NCI-H1930 (cell line): ENCODE results near the gene MED22.
"Not testable (repeated sequence)": the region's sequence is repeated elsewhere in the genome, so short reads cannot be mapped to it uniquely, and the experiment has no call there.

ENCODE experiments used
- DNase-seq, 2 experiments: peaks; one replicate each; lab custom pipeline; 2025; lab: John Stamatoyannopoulos, UW

MED22 gene

GRCh38 chr9:133334888-133335287 is 13.0 kb downstream of the MED22 start:
- DNase-seq: not testable (repeated sequence)

GRCh38 chr9:133334161-133334560 is 13.8 kb downstream of the MED22 start:
- DNase-seq: no peak

DNA sequence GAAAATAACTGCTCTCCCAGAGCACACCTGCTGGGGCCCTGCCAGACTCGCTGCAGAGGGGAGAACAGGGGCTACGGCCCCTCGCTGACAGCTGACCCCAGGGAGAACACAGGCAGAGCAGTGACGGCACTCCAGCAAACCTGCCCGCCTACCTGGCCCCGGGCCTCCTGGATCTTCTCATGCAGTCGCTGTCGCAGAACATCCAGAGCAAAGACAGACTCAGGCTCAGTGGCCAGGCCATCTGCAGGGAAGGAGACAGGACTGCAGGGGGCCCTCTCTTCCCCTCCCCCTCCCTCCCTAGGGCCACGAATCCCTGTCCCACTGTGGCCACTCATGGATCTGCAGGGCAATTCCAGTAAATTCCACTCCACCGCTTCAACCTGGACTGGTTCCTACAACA is 14.4 kb downstream of the MED22 start:
- no peak for DNase-seq

- no peak for DNase-seq
These were observed 14.9 kb downstream of the MED22 start for GRCh38 chr9:133333011-133333410.

DNA sequence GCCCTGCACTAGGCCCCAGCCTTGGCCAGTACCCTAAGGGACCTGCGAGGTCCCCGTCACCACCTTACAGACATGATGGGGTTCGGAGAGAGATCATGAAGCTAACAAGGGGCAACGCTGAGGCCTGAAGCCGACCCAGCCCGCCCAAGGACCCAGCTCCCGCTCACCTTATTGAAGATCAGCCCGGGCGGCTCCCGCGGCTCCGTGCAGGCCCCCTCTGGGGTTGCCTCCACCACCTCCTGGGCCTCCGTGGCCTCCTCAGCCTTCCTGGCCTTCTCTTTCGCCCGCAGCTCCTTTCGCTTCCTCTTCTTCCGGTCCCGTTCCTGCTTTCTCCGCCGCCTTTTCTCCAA is 15.6 kb downstream of the MED22 start:
- DNase-seq: no peak

- no peak for DNase-seq
These were observed 16.1 kb downstream of the MED22 start for GRCh38 chr9:133331641-133332380.

GRCh38 chr9:133331221-133331620 is 16.7 kb downstream of the MED22 start:
- no peak for DNase-seq

DNA sequence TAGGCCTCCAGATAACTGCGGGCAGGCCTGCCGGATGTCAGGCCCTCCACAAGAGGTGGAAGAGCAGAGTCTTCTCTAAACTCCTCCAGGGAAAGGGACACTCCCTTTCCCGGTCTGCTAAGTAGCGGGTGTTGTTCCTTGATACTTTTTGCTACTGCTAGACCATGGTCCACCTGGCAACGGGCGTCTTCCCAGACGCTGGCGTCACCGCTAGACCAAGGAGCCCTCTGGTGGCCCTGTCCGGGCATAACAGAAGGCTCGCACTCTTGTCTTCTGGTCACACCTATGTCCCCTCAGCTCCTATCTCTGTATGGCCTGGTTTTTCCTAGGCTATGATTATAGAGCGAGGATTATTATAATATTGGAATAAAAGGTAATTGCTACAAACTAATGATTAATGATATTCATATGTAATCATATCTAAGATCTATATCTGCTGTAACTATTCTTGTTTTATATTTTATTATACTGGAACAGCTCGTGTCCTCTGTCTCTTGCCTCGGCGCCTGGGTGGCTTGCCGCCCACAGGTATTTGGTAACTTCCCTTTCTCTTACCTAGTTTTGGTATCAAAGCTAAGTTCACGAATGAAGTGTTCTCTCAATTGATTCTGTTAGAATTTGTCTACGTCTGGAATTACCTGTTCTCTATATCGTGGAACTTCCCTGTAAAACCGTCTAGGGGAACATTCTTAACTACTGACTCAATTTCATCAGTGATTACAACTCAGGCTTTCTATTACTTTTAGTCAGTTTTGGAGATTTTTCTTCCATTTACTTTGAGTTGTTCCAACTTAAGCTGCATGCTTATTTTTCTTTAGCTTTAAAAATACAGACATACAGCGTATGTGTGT is 18.4 kb downstream of the MED22 start:
- DNase-seq: peak in 1 of 2 experiments; percentile 19

DNA sequence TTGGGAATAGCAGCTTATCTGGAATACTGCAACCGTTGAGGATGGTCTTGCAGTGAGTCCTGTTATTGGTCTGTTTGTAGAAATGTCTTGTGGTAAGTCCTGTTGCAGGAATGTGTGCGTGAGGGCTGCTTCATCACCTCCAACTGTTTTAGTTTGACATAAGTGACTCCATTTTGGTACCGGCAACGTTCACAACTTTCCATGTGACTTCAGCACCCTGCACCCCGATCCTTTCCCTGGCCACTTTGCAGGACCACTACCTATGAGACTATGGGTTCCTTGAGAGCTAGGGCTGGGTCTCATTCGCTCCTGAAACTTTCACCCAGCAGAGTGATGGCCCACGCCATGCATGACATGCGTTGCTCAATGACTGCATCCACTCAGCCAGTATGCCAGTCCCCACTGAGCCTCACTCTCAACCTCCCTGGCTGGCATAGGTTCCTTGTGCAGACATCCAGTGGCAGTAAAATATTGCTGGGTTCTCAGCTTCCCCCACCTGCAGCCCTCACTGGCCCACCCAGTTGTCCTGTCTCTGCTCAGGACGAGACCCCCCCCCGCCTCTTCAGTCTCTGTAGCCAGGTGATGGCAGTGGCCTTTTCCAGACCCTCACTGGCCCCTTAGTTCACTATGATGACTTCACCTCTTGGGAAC is 20.0 kb downstream of the MED22 start:
- no peak for DNase-seq

DNA sequence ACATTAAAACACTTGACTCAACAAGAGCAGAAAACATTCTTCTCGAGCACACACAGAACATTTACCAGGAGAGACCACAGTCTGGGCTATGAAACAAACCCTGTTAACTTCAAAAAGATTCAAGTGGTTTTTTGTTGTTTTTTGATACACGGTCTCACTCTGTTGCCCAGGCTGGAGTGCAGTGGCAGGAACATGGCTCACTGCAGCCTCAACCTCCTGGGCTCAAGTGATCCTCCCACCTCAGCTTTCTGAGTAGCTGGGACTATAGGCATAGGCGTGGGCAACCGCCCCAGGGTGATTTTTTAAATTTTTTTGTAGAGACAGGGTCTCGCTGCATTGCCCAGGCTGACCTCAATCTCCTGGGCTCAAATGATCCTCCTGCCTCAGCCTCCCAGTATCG is 20.9 kb downstream of the MED22 start:
- not testable (repeated sequence) for DNase-seq

DNA sequence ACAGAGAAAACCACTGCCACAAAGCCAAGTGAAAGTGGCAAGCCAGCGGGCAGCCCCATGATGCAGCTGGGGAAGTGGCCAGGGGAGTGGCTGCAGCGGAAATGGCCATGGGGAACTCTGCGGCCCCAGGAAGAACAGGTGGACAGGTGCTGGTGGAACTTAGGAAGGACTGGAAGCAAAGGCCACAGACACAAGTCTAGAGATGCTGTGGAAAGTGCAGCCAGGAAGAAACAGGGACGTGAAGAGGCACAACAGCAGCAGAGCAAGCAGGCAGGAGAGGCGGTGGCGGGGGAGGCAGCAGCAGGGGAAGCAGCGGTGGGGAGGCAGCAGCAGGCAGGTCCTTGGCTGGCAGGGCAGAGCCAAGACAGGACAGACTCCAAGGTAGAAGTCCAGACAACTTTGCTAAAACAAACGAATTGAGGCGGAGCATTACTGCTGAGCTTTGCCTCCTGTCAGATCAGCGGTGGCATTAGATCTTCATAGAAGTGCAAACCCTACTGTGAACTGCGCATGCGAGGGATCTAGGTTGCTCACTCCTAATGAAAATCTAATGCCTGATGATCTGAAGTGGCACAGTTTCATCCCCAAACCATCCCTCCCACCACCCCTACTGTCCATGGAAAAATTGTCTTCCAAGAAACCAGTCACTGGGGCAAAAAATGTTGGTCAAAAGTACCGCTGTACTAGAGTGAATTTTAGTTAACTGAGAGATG is 23.8 kb downstream of the MED22 start:
- no peak for DNase-seq

DNA sequence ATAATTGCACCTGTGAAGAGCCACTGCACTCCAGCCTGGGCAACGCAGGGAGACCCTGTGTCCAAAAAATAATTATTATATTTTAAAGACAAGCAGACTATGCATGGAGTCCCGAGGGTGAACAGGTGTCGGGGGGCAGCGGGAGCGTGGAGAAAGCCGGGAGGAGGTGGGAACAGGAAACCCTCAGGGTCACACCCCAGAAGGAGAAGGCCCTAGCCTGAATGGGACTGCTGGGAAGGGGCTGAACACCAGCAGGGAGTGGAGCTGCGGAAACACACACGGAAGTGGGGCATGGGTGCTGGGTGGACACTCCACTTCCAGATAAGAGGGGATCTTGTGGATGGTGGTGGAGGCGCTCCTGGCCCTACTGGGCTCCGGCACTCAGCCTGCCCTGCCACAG is 24.7 kb downstream of the MED22 start:
- no peak for DNase-seq

DNA sequence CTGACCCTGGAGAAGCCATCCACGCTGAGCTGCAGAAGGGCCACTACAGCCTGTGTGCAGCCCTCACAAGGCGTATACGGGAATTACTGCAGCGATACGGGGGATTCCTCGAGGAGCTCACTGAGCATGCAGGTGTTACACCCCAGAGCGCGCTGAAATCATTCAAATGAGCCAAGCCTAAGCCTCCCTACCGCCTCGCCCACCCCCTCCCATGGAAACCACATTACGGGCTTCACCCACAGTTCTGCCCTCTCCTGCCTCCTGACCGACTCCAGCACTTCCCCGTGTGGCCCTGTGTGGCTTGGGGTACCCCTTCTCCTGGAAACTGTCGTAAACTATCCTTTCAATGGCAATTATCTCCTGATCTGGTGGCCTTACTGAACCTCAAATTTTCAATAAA is 25.2 kb downstream of the MED22 start:
- DNase-seq: no peak

GRCh38 chr9:133321411-133321935 is 26.5 kb downstream of the MED22 start:
- no peak for DNase-seq

GRCh38 chr9:133320421-133320881 is 27.5 kb downstream of the MED22 start:
- no peak for DNase-seq

- not testable (repeated sequence) for DNase-seq
These were observed 30.4 kb downstream of the MED22 start for GRCh38 chr9:133317551-133317950.

DNA sequence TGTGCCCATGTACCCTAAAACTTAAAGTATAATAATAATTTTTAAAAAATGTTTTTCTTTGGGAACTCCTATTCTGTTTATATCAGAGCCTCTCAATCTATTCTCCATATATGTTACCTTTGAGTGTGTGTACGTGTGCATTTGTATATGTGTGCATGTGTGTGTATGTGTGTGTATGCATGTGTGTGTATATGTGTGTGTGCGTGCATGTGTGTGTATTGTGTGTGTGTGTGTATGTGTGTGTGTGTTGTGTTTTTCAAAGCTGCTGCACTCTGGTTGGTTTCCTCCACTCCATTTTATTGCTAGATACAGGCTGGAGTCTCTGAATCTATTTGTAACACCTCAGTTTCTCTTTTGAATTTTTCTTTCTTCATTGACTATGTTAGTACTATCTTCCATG is 31.9 kb downstream of the MED22 start:
- no peak for DNase-seq

DNA sequence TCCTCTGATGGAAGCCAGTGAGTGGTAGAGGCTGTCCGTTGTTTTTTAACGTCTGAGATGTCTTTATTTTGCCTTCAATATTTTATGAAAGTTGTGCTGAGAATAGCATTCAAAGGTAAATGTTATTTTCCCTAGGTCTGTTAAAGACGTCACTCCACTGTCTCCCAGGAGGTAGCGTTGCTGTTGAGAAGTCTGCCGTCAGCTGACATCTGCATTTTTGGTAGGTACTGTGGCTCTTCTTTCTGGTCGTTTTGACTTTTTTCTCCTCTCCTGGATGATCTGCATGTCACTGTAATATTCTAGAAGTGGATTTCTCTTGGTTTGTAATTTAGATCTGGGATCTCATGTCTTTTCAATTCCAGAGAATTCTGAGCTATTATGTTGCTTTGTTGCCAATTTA is 38.3 kb downstream of the MED22 start:
- no peak for DNase-seq

GRCh38 chr9:133307301-133307700 is 40.6 kb downstream of the MED22 start:
- DNase-seq: no peak

GRCh38 chr9:133306242-133307204 is 41.4 kb downstream of the MED22 start:
- no peak for DNase-seq

GRCh38 chr9:133305731-133306130 is 42.2 kb downstream of the MED22 start:
- DNase-seq: no peak
